HepG2 (cell line): ENCODE data around the gene SRGAP3. TPM values are rescaled to one million over a fixed set of nuclear protein-coding genes. Genes with fewer than 3 reads are reported as not detected.

Source experiments
- BRD4 ChIP-seq: sonication (generic); formaldehyde crosslinking; IDR thresholded peaks from 2 replicates; pipeline ENCODE4 v1.4.0; 2020; ENCODE audit warnings: missing genetic modification reagents
- ELF1 ChIP-seq: sonication (generic); formaldehyde crosslinking; IDR thresholded peaks from 2 replicates; pipeline ENCODE4 v1.4.0; 2020; ENCODE audit warnings: missing genetic modification reagents
- FOXJ3 ChIP-seq: sonication (generic); formaldehyde crosslinking; IDR thresholded peaks from 2 replicates; pipeline ENCODE4 v1.4.0; 2020; ENCODE audit warnings: missing genetic modification reagents, mild to moderate bottlenecking, borderline replicate concordance
- HDAC2 ChIP-seq: sonication (generic); formaldehyde crosslinking; IDR thresholded peaks from 2 replicates; pipeline ENCODE4 v1.4.0; 2020; ENCODE audit warnings: missing genetic modification reagents
- HIVEP1 ChIP-seq: sonication (generic); formaldehyde crosslinking; IDR thresholded peaks from 2 replicates; pipeline ENCODE4 v1.4.0; 2020; ENCODE audit warnings: mild to moderate bottlenecking, missing genetic modification reagents
- HNRNPK ChIP-seq: fragments of 200-400 bp; formaldehyde crosslinking; IDR thresholded peaks from 2 replicates; pipeline ENCODE4 v1.6.1; 2018; ENCODE audit warnings: low read length, low read depth, moderate library complexity, mild to moderate bottlenecking; ENCODE audit not compliant: poor library complexity, severe bottlenecking
- MIXL1 ChIP-seq: IDR thresholded peaks from 2 replicates; pipeline ENCODE4 v1.6.1; 2016
- NR2F2 ChIP-seq: IDR thresholded peaks from 2 replicates; pipeline ENCODE4 v1.6.1; 2012; ENCODE audit warnings: low read depth, inconsistent platforms, borderline replicate concordance
- PHF20 ChIP-seq: sonication (generic); formaldehyde crosslinking; IDR thresholded peaks from 2 replicates; pipeline ENCODE4 v1.5.0; 2020; ENCODE audit warnings: mild to moderate bottlenecking, missing genetic modification reagents
- SP2 ChIP-seq: sonication (generic); formaldehyde crosslinking; IDR thresholded peaks from 2 replicates; pipeline ENCODE4 v1.5.1; 2020; ENCODE audit warnings: mild to moderate bottlenecking, missing genetic modification reagents
- TCF7L2 ChIP-seq: IDR thresholded peaks from 2 replicates; pipeline ENCODE4 v1.6.1; 2011; ENCODE audit warnings: mild to moderate bottlenecking, low read depth, low read length, moderate library complexity
- ZFAT ChIP-seq: sonication (generic); formaldehyde crosslinking; conservative IDR thresholded peaks from 2 replicates; pipeline ENCODE4 v1.8.1; 2023; ENCODE audit warnings: missing genetic modification reagents, inconsistent platforms
- ZFY ChIP-seq: sonication (generic); formaldehyde crosslinking; IDR thresholded peaks from 2 replicates; pipeline ENCODE4 v1.4.0; 2020; ENCODE audit warnings: missing genetic modification reagents
- ZNF274 ChIP-seq: sonication (generic); formaldehyde crosslinking; IDR thresholded peaks from 2 replicates; pipeline ENCODE4 v1.5.1; 2020; ENCODE audit warnings: mild to moderate bottlenecking, missing genetic modification reagents
- ZSCAN30 ChIP-seq: sonication (generic); formaldehyde crosslinking; IDR thresholded peaks from 2 replicates; pipeline ENCODE4 v1.5.0; 2020; ENCODE audit warnings: mild to moderate bottlenecking, missing genetic modification reagents
- polyA plus RNA-seq, 8 experiments: library from polyadenylated mRNA; depleted of rRNA in 3 of 8; stranded (reverse) in 7 of 8; unstranded in 1 of 8; fragments of >200 nt; fragmentation: Illumina TruSeq in 4 of 8; extraction: Trizol in 4 of 8; gene quantifications; 2 replicates each; pipeline versions ENCODE4 v1.2.1 to v1.2.3, GENCODE V29; 2011 to 2016; ENCODE audit warnings: low read depth in 4 of 8, missing spikeins in 1 of 8, mixed read lengths in 1 of 8; ENCODE audit not compliant: insufficient read depth in 1 of 8
- total RNA-seq, 5 experiments: library from RNA; depleted of rRNA; stranded (reverse); fragments of >200 nt; fragmentation: Illumina TruSeq; extraction: Trizol; gene quantifications; 2 replicates each; pipeline ENCODE4 v1.2.3, GENCODE V29; 2016; ENCODE audit warnings: low read depth in 1 of 5
- TF ChIP-seq, protein P1 (sequence below): IDR thresholded peaks from 2 replicates; pipeline ENCODE4 v1.6.1; 2016; ENCODE audit warnings: mild to moderate bottlenecking
- TF ChIP-seq, protein P2 (sequence below): sonication (generic); IDR thresholded peaks from 2 replicates; pipeline ENCODE4 v1.6.1; 2016; ENCODE audit warnings: low read depth, borderline replicate concordance
- TF ChIP-seq, protein P3 (sequence below): sonication (generic); formaldehyde crosslinking; IDR thresholded peaks from 2 replicates; pipeline ENCODE4 v1.8.1; 2022; ENCODE audit warnings: low read depth, mild to moderate bottlenecking, missing genetic modification reagents
- TF ChIP-seq, protein P4 (sequence below): sonication (generic); formaldehyde crosslinking; IDR thresholded peaks from 2 replicates; pipeline ENCODE4 v1.4.0; 2020; ENCODE audit warnings: mild to moderate bottlenecking, missing genetic modification reagents
- TF ChIP-seq, protein P5 (sequence below): sonication (generic); formaldehyde crosslinking; IDR thresholded peaks from 2 replicates; pipeline ENCODE4 v1.9.0; 2021; ENCODE audit warnings: missing genetic modification reagents, borderline replicate concordance
- TF ChIP-seq, protein P6 (sequence below): IDR thresholded peaks from 2 replicates; pipeline ENCODE4 v1.6.1; 2012; ENCODE audit warnings: low read depth, low read length, improper control_type of control experiment

SRGAP3 gene
- total and polyA plus RNA-seq, 2 of the 13 experiments (the other 11 are each of a cell fraction or from before 2014, with no cell fraction given), result 1.2 to 1.4 TPM

DNA sequence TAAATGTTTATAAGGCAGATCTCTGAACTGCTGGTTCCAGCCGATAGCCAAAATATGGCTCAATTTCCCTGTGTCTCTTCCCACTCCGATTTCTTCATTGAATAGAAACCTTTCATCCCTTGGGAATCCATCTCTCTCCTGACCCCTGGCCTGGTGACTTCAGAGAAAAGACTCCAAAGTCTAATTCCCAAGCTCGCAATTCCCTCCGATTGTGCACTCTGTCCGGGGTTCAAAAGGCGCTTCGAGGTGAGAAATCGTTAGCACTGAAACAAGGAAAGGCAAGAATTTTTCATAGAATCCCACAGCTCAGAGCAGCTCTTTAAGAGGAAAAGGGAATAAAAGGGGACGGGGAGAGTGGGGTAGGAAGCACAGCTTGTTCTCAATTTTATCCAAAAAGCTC is 267.7 kb downstream of the SRGAP3 start (continued):
- TF ChIP-seq, protein P1, sequence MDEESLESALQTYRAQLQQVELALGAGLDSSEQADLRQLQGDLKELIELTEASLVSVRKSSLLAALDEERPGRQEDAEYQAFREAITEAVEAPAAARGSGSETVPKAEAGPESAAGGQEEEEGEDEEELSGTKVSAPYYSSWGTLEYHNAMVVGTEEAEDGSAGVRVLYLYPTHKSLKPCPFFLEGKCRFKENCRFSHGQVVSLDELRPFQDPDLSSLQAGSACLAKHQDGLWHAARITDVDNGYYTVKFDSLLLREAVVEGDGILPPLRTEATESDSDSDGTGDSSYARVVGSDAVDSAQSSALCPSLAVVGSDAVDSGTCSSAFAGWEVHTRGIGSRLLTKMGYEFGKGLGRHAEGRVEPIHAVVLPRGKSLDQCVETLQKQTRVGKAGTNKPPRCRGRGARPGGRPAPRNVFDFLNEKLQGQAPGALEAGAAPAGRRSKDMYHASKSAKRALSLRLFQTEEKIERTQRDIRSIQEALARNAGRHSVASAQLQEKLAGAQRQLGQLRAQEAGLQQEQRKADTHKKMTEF (CRISPR knock-in tag), result 0 out of 2 replicates have a peak, but pooled peaks have one; percentile 43
- TF ChIP-seq SP2 (no peak), ZFY (no peak), ZSCAN30 (no peak), TCF7L2 (no peak), NR2F2 (peak; percentile 54; the same call in 1 of the 2 replicates), BRD4 (CRISPR knock-in tag) (no peak), MIXL1 (CRISPR knock-in tag) (0 out of 2 replicates have a peak, but pooled peaks have one; percentile 53), FOXJ3 (CRISPR knock-in tag) (0 out of 2 replicates have a peak, but pooled peaks have one; percentile 7), PHF20 (CRISPR knock-in tag) (no peak), ELF1 (CRISPR knock-in tag) (0 out of 2 replicates have a peak, but pooled peaks have one; percentile 35), HDAC2 (CRISPR knock-in tag) (peak; percentile 29; the same call in 1 of the 2 replicates), ZFAT (no peak), ZNF274 (CRISPR knock-in tag) (no peak), HNRNPK (no peak), HIVEP1 (CRISPR knock-in tag) (no peak)
- TF ChIP-seq, protein P2, sequence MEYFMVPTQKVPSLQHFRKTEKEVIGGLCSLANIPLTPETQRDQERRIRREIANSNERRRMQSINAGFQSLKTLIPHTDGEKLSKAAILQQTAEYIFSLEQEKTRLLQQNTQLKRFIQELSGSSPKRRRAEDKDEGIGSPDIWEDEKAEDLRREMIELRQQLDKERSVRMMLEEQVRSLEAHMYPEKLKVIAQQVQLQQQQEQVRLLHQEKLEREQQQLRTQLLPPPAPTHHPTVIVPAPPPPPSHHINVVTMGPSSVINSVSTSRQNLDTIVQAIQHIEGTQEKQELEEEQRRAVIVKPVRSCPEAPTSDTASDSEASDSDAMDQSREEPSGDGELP, result no peak
- TF ChIP-seq, protein P3, sequence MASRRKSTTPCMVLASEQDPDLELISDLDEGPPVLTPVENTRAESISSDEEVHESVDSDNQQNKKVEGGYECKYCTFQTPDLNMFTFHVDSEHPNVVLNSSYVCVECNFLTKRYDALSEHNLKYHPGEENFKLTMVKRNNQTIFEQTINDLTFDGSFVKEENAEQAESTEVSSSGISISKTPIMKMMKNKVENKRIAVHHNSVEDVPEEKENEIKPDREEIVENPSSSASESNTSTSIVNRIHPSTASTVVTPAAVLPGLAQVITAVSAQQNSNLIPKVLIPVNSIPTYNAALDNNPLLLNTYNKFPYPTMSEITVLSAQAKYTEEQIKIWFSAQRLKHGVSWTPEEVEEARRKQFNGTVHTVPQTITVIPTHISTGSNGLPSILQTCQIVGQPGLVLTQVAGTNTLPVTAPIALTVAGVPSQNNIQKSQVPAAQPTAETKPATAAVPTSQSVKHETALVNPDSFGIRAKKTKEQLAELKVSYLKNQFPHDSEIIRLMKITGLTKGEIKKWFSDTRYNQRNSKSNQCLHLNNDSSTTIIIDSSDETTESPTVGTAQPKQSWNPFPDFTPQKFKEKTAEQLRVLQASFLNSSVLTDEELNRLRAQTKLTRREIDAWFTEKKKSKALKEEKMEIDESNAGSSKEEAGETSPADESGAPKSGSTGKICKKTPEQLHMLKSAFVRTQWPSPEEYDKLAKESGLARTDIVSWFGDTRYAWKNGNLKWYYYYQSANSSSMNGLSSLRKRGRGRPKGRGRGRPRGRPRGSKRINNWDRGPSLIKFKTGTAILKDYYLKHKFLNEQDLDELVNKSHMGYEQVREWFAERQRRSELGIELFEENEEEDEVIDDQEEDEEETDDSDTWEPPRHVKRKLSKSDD (CRISPR knock-in tag), result no peak
- TF ChIP-seq, protein P4, sequence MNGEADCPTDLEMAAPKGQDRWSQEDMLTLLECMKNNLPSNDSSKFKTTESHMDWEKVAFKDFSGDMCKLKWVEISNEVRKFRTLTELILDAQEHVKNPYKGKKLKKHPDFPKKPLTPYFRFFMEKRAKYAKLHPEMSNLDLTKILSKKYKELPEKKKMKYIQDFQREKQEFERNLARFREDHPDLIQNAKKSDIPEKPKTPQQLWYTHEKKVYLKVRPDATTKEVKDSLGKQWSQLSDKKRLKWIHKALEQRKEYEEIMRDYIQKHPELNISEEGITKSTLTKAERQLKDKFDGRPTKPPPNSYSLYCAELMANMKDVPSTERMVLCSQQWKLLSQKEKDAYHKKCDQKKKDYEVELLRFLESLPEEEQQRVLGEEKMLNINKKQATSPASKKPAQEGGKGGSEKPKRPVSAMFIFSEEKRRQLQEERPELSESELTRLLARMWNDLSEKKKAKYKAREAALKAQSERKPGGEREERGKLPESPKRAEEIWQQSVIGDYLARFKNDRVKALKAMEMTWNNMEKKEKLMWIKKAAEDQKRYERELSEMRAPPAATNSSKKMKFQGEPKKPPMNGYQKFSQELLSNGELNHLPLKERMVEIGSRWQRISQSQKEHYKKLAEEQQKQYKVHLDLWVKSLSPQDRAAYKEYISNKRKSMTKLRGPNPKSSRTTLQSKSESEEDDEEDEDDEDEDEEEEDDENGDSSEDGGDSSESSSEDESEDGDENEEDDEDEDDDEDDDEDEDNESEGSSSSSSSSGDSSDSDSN (CRISPR knock-in tag), result no peak
- TF ChIP-seq, protein P5, sequence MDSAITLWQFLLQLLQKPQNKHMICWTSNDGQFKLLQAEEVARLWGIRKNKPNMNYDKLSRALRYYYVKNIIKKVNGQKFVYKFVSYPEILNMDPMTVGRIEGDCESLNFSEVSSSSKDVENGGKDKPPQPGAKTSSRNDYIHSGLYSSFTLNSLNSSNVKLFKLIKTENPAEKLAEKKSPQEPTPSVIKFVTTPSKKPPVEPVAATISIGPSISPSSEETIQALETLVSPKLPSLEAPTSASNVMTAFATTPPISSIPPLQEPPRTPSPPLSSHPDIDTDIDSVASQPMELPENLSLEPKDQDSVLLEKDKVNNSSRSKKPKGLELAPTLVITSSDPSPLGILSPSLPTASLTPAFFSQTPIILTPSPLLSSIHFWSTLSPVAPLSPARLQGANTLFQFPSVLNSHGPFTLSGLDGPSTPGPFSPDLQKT (CRISPR knock-in tag), result no peak
- TF ChIP-seq, protein P6, sequence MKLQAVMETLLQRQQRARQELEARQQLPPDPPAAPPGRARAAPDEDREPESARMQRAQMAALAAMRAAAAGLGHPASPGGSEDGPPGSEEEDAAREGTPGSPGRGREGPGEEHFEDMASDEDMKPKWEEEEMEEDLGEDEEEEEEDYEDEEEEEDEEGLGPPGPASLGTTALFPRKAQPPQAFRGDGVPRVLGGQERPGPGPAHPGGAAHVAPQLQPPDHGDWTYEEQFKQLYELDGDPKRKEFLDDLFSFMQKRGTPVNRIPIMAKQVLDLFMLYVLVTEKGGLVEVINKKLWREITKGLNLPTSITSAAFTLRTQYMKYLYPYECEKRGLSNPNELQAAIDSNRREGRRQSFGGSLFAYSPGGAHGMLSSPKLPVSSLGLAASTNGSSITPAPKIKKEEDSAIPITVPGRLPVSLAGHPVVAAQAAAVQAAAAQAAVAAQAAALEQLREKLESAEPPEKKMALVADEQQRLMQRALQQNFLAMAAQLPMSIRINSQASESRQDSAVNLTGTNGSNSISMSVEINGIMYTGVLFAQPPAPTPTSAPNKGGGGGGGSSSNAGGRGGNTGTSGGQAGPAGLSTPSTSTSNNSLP, result peak; percentile 34; the same call in 1 of the 2 replicates
